GM12892 (cell line): ENCODE data around the gene QSOX1.

Source experiments
- POLR2A ChIP-seq: IDR thresholded peaks from 2 replicates; pipeline ENCODE4 v1.6.1; 2011; ENCODE audit warnings: low read depth, low read length, control low read depth
- TAF1 ChIP-seq: IDR thresholded peaks from 2 replicates; pipeline ENCODE4 v1.6.1; 2011; ENCODE audit warnings: low read depth, mild to moderate bottlenecking, control low read depth, low read length, borderline replicate concordance

DNA sequence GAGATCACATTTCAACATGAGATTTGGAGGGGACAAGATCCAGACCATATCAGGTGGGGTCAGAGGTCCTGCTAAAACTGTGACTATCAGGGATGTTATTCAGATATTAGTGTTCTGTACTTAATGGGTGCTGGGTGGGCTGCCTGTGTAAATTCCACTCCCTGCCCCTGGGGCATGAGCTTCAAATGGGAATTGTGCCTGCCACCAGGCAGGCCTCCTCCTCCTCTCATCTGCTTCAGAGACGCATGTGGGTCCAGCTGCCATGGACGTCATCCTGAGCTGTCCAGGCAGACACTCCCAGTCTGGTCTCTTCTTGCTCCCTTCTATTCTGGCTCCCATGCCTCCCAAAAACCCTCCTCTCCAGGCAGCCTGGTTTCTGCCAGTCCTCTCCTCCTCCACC lies 10.4 kb downstream of the QSOX1 start:
- TF ChIP-seq POLR2A: no peak
- TF ChIP-seq TAF1: no peak
